Activated T-helper 2 cell treated with anti-CD3 and anti-CD28 coated beads, Interferon-gamma antibody, Interleukin-2, Interleukin-4, amounts not matched to agents 10 μg/mL and 5 μg/mL and 100 μg/mL, durations not matched to agents 14 hours and 24 hours and 36 hours (primary cell): ENCODE measurements around the gene ST7L. TPM values are rescaled to one million over a fixed set of nuclear protein-coding genes. Genes with fewer than 3 reads are reported as not detected.
"Not testable (repeated sequence)": the region's sequence is repeated elsewhere in the genome, so short reads cannot be mapped to it uniquely, and the experiment has no call there.

Experiments
- DNase-seq: peaks from one replicate; pipeline ENCODE4 v3.0.0; 2021; ENCODE audit warnings: low spot score
- H3K27ac Mint-ChIP-seq: one replicate; pipeline ENCODE4 v1.8.0; 2021; ENCODE audit warnings: mixed read lengths
- H3K27me3 Mint-ChIP-seq: one replicate; pipeline ENCODE4 v1.8.0; 2021; ENCODE audit warnings: low read depth, mixed read lengths
- H3K36me3 Mint-ChIP-seq: one replicate; pipeline ENCODE4 v1.8.0; 2021; ENCODE audit warnings: low read depth, mixed read lengths
- H3K4me1 Mint-ChIP-seq: one replicate; pipeline ENCODE4 v1.8.0; 2021; ENCODE audit warnings: low read depth, mixed read lengths
- H3K4me3 Mint-ChIP-seq: one replicate; pipeline ENCODE4 v1.8.0; 2021; ENCODE audit warnings: low read depth, mild to moderate bottlenecking, moderate library complexity, mixed read lengths
- H3K9me3 Mint-ChIP-seq: one replicate; pipeline ENCODE4 v1.8.0; 2021; ENCODE audit warnings: mixed read lengths
- intact Hi-C: fragments of 100-400 bp; cut with micrococcal nuclease; formaldehyde crosslinking; loops from one replicate; pipeline ENCODE4 v1.15.1; 2023
- total RNA-seq: library from RNA; stranded (reverse); gene quantifications from 2 replicates; pipeline ENCODE4 v1.2.3, GENCODE V29; 2022

ST7L gene
- total RNA-seq, 1 donor from 2014 or later = 15.4 TPM

DNA sequence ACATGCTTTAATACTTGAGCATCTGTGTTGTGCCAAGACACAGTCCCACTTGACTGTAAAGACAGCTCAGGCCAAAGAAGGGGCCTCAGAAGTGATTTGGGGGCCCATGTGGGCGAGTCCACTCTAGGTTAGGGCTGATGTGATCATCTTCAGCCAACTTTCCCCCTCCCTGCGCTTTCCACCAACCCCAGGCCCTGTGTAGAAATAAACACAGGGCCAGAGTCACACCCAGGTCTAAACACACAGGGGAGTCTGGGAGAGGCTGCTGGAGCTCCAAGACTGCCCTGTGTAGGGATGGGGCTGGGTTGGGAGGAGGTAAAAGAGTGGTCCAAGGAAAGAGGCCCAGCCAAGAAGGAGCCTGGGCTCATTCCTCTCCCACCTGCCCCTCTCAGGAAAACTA is 112.6 kb downstream of the ST7L start:
- Mint-ChIP-seq H3K9me3 (no peaks in the 10 kb centered on the region), H3K27me3 (peaks cover 68% of the 10 kb centered on the region), H3K4me1 (peaks cover 8% of the 10 kb centered on the region), H3K4me3 (no peak overlapping the region), H3K36me3 (no peaks in the 10 kb centered on the region), H3K27ac (no peak overlapping the region)
- no peak for DNase-seq
- intact Hi-C loops = loop anchor here (5.0 kb wide), 2 partner anchors 109 to 111 kb away; partner anchors contain the start of genes CAPZA1, CTTNBP2NL and ST7L

- DNase-seq = no peak
- Mint-ChIP-seq H3K36me3 (no peaks in the 10 kb centered on the region), H3K9me3 (no peaks in the 10 kb centered on the region), H3K4me1 (peaks cover 8% of the 10 kb centered on the region), H3K27ac (no peak overlapping the region), H3K27me3 (peaks cover 72% of the 10 kb centered on the region), H3K4me3 (no peak overlapping the region)
- intact Hi-C loops = loop anchor here (5.0 kb wide), 2 partner anchors 109 to 111 kb away; partner anchors contain the start of genes CAPZA1, CTTNBP2NL and ST7L
These were observed 113.1 kb downstream of the ST7L start for GRCh38 chr1:112505878-112506277.

DNA sequence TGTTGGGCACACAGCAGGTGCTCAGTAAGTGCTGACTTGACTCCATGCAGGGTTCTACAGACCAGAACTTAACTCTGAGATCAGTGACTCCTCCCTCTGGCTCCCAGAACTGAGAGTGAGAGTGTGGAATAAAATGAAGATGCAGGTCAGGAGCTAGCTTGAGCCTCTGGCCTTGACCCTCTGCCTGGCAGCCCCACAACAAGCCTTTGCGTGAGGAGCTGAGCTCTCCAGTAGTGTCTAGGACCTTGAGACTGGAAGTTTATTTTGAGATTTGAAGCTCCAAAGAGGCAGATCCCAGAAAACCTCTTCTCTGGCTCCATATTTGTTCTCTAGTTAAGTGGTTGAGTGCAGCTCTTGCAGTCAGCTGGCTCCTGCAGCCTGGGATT is 113.5 kb downstream of the ST7L start:
- peaks cover 8% of the 10 kb centered on the region for H3K4me1 Mint-ChIP-seq
- no peak overlapping the region for H3K27ac Mint-ChIP-seq
- peaks cover 68% of the 10 kb centered on the region for H3K27me3 Mint-ChIP-seq
- H3K36me3 Mint-ChIP-seq = no peaks in the 10 kb centered on the region
- no peak for DNase-seq
- no peak overlapping the region for H3K4me3 Mint-ChIP-seq
- intact Hi-C loops = loop anchor here (5.0 kb wide), 2 partner anchors 108 to 112 kb away; partner anchors contain the start of genes CAPZA1, CTTNBP2NL and ST7L
- H3K9me3 Mint-ChIP-seq = no peaks in the 10 kb centered on the region

DNA sequence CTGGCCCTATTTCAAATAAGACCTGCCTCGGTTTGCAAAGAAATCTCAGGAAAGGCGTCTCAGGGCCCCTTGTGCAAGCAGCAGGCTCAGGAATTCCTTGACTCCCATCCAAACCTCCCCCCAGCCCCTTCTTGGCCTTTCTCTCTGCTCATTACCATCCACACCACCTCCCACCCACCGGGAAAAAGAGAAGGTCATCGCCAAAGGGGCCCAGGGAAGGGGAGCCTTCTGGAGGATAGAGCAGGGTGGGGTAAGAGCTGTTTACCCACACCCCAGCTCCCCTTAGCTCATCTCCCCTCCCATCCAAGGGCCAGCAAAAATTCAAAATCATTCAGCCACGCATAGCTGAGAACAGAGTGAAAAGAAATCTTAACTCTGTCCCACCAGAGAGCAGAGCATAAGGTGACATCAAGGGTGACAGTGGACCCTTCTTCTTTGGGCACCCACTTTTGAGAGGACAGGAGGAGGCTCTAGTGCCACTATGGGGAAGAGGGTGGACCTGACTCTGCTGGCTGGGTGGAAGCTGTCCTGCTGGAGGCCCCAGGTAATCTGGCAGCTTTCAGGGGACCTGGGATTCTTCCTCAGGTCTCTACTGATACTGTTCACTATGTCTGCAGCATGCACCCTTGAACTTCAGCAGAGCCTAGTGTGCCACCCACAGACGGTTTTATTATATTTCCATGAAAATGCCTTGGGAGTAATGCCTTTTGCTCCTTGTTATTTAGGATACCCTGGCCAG is 114.1 kb downstream of the ST7L start:
- H3K27me3 Mint-ChIP-seq = peaks cover 65% of the 10 kb centered on the region
- no peaks in the 10 kb centered on the region for H3K9me3 Mint-ChIP-seq

GRCh38 chr1:112504001-112504660 is 114.8 kb downstream of the ST7L start:
- peaks cover 66% of the 10 kb centered on the region for H3K27me3 Mint-ChIP-seq

More for the DNA sequence above, 114.1 kb downstream of the ST7L start:
- Mint-ChIP-seq H3K27ac (no peak overlapping the region), H3K36me3 (no peaks in the 10 kb centered on the region), H3K4me1 (peaks cover 8% of the 10 kb centered on the region), H3K4me3 (no peak overlapping the region)
- intact Hi-C loops = loop anchor here (5.0 kb wide), 2 partner anchors 108 to 112 kb away; partner anchors contain the start of genes CAPZA1, CTTNBP2NL and ST7L
- no peak for DNase-seq

DNA sequence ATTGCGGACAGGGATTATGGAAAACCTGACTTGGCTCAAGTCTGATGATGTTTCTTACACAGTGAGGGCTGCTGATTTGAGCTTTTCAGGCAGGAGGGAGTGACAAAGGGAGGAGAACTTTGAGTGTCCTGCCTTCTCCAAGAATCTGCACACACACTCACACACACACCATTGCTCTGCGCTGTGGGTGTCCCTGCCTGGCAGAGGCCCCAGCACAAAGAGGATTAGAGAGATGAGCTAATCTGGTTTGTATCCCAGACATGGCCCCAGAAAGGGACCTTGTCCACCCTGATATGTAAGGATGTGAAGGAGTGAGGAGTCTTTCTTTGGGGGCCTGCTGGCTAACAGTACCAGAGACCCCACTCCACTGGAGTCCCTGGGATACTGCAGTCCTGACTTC is 116.1 kb downstream of the ST7L start:
- H3K9me3 Mint-ChIP-seq = no peaks in the 10 kb centered on the region
- peak overlapping the region; percentile 30 for H3K4me3 Mint-ChIP-seq
- no peak overlapping the region for H3K27ac Mint-ChIP-seq
- H3K4me1 Mint-ChIP-seq = peaks cover 8% of the 10 kb centered on the region
- DNase-seq = no peak
- intact Hi-C loops = no loop called here
- H3K27me3 Mint-ChIP-seq = peaks cover 71% of the 10 kb centered on the region
- H3K36me3 Mint-ChIP-seq = no peaks in the 10 kb centered on the region

More at GRCh38 chr1:112504001-112504660, 114.8 kb downstream of the ST7L start:
- intact Hi-C loops = no loop called here
- no peaks in the 10 kb centered on the region for H3K9me3 Mint-ChIP-seq
- no peaks in the 10 kb centered on the region for H3K36me3 Mint-ChIP-seq
- DNase-seq = no peak
- H3K27ac Mint-ChIP-seq = no peak overlapping the region
- H3K4me3 Mint-ChIP-seq = no peak overlapping the region
- peaks cover 8% of the 10 kb centered on the region for H3K4me1 Mint-ChIP-seq

DNA sequence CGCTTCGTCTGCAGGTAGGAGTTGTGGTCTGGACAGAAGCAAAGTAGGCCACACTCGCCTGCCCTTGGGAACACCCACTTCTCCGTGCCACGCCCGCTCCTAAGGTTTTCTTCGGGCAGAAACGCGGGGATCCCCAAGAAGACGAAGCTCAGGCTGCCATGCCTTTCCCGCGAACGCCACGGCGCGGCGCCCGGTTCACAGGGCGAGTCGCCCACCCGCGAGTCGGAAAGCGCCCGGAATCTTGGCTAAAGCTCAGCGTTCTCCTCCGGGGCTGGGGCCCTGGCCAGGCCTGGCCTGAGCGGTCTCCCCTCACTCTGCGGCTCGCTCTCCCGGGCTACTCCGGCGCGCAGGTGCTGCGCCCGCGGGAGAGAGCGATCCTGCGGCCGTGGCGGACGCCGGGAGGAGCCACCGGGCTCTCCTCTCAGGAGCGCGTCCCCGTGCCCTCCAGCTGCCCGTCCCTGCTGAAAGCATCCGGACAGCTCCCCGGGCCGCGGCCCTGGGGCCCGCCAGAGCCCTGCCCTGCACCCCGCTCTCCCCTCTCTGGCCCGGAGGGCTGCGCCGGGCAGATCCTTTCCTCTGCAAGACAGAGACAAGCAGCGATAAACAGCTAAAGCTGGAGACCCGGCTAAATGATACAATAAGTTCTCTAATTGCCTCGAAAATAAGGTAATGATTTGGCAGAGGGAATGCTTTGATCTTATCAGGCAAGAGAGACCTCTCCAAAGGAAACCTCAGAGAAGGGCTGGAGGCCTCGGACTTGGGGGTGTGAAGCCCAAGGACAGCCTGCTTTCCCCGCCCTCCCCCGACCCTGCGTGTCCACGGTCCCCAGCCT is 116.9 kb downstream of the ST7L start:
- H3K27ac Mint-ChIP-seq = no peak overlapping the region
- intact Hi-C loops = loop anchor here (2.0 kb wide), 1 partner anchor 205 kb away; the partner anchor contains the start of gene RHOC
- peaks cover 69% of the 10 kb centered on the region for H3K27me3 Mint-ChIP-seq

DNA sequence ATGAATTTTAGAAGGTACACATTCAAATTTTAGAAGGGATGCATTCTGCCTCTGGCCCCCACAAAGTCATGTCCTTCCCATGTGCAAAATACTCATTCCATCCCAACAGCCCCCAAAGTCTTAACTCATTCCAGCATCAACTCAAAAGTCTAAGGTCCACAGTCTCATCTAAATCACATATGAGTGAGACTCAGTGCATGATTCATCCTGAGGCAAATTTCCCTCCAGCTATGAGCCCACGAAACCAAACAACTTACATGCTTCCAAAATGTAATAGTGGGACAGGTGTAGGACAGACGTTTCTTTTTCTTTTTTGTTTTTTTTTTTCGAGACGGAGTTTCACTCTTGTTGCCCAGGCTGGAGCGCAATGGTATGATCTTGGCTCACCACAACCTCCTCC is 122.7 kb downstream of the ST7L start:
- no peak for DNase-seq
- Mint-ChIP-seq H3K36me3 (no peaks in the 10 kb centered on the region), H3K4me1 (no peaks in the 10 kb centered on the region), H3K27me3 (peaks cover 44% of the 10 kb centered on the region), H3K27ac (no peak overlapping the region), H3K9me3 (no peaks in the 10 kb centered on the region), H3K4me3 (no peak overlapping the region)
- intact Hi-C loops = no loop called here

More for the DNA sequence above, 116.9 kb downstream of the ST7L start:
- no peaks in the 10 kb centered on the region for H3K9me3 Mint-ChIP-seq
- H3K4me3 Mint-ChIP-seq = peak overlapping the region; percentile 24
- peak; percentile 22 for DNase-seq
- peaks cover 7% of the 10 kb centered on the region for H3K4me1 Mint-ChIP-seq
- no peaks in the 10 kb centered on the region for H3K36me3 Mint-ChIP-seq

DNA sequence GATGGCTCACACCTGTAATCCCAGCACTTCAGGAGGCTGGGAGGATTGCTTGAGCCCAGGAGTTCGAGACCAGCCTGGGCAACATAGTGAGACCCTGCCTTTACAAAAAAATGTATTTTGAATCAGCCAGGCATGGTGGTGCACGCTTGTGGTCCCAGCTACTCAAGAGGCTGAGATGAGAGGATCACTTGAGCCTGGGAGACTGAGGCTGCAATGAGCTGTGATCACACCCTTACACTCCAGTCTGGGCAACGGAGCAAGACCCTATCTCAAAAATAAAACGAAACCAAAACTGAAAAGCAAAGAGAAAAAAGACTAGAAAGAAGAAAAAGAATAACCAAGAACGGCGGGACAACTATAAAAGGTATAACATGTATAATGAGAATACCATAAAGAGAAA is 125.6 kb downstream of the ST7L start:
- H3K4me3 Mint-ChIP-seq = no peak overlapping the region
- no peak for DNase-seq
- no peaks in the 10 kb centered on the region for H3K36me3 Mint-ChIP-seq
- no peaks in the 10 kb centered on the region for H3K9me3 Mint-ChIP-seq
- H3K27me3 Mint-ChIP-seq = peaks cover 28% of the 10 kb centered on the region
- intact Hi-C loops = no loop called here
- H3K4me1 Mint-ChIP-seq = no peaks in the 10 kb centered on the region
- no peak overlapping the region for H3K27ac Mint-ChIP-seq

DNA sequence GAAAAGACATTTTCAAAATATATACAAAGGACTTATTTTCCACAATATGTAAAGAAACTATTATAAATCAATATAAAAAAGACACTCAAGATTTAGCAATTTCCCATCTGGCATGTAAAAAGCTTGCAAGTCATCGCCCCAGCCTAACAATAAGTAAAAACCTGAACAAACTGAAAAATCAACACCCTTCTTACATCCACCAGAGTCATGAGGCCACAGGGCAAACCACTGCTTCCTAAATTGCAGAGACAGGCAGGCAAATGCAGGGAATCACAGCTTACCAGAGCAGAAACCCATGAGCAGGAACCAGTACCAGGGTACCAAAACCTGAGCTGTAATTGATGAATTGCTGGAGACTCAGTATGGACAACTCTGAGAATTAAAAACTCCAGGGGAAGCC is 126.9 kb downstream of the ST7L start:
- Mint-ChIP-seq H3K27ac (no peak overlapping the region), H3K27me3 (peaks cover 22% of the 10 kb centered on the region), H3K4me3 (no peak overlapping the region), H3K9me3 (no peaks in the 10 kb centered on the region), H3K36me3 (no peaks in the 10 kb centered on the region), H3K4me1 (no peaks in the 10 kb centered on the region)
- DNase-seq = no peak
- intact Hi-C loops = no loop called here

- DNase-seq = no peak
- no peak overlapping the region for H3K27ac Mint-ChIP-seq
- intact Hi-C loops = no loop called here
- peaks cover 16% of the 10 kb centered on the region for H3K27me3 Mint-ChIP-seq
- H3K4me3 Mint-ChIP-seq = no peak overlapping the region
- H3K36me3 Mint-ChIP-seq = no peaks in the 10 kb centered on the region
- no peaks in the 10 kb centered on the region for H3K4me1 Mint-ChIP-seq
- H3K9me3 Mint-ChIP-seq = no peaks in the 10 kb centered on the region
These were observed 130.8 kb downstream of the ST7L start for GRCh38 chr1:112488141-112488540.

DNA sequence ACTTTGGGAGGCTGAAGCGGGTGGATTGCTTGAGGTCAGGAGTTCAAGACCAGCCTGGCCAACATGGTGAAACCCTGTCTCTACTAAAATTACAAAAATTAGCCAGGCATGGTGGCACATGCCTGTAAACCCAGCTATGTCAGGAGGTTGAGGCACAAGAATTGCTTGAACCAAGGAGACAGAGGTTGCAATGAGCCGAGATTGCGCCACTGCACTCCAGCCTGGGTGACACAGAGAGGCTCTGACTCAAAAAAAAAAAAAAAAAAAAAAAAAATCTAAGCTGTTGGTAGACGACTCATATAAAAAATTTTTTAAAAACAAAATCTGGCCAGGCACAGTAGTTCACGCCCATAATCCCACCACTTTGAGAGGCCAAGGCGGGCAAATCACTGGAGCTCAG is 131.3 kb downstream of the ST7L start:
- H3K9me3 Mint-ChIP-seq, intact Hi-C loops, H3K27ac Mint-ChIP-seq, DNase-seq, H3K36me3 Mint-ChIP-seq, H3K4me1 Mint-ChIP-seq, H3K4me3 Mint-ChIP-seq: not testable (repeated sequence)
- H3K27me3 Mint-ChIP-seq = peaks cover 15% of the 10 kb centered on the region
